Breast epithelium (tissue), 3 donors: ENCODE measurements around the gene SLC25A42.

Experiments used
- POLR2A ChIP-seq: fragments of 450-650 bp; IDR thresholded peaks from one replicate; pipeline ENCODE4 v1.6.1; 2016; ENCODE audit warnings: antibody characterized with exemption, mild to moderate bottlenecking, moderate library complexity
- POLR2AphosphoS5 ChIP-seq, 3 donors: sonication (generic); formaldehyde crosslinking; IDR thresholded peaks; one replicate each; pipeline ENCODE4 v1.6.1; 2017; ENCODE audit warnings: antibody characterized with exemption in 3 of 3
- TF ChIP-seq, protein P1 (sequence below), 3 donors: fragments of 450-650 bp; IDR thresholded peaks; one replicate each; pipeline ENCODE4 v1.5.1; 2016 to 2017; ENCODE audit warnings: antibody characterized with exemption in 3 of 3, mild to moderate bottlenecking in 3 of 3, moderate library complexity in 3 of 3

DNA sequence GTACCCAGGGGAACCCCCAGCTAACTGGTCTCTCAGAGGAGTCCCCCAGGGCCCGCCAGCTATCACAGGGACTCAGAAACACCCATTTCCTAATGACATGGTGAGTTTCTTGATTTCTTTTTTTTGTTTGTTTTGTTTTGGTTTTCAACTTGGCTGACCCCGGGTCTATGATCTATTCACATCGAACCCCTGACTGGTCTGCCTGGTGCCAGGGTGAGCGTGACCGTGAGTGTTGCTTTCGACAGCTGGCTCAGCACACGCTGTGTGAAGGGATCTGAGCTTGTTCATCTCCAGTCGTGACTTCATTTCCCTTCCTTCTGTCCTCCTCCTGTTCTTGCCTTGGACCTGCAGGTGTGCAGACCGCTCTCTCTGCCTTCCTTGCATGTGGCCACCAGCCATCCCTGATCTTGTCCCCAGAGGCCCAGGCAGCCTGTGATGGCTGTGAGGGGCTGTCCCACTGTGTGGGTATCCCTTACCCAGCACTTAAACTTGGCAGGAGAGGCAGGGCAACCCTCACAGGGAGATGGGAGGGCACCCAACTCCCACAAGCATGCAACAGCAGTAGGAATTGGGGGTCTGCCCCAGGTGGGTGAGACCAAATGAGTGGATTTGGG, 48.3 kb downstream of the SLC25A42 start:
- TF ChIP-seq, protein P1, sequence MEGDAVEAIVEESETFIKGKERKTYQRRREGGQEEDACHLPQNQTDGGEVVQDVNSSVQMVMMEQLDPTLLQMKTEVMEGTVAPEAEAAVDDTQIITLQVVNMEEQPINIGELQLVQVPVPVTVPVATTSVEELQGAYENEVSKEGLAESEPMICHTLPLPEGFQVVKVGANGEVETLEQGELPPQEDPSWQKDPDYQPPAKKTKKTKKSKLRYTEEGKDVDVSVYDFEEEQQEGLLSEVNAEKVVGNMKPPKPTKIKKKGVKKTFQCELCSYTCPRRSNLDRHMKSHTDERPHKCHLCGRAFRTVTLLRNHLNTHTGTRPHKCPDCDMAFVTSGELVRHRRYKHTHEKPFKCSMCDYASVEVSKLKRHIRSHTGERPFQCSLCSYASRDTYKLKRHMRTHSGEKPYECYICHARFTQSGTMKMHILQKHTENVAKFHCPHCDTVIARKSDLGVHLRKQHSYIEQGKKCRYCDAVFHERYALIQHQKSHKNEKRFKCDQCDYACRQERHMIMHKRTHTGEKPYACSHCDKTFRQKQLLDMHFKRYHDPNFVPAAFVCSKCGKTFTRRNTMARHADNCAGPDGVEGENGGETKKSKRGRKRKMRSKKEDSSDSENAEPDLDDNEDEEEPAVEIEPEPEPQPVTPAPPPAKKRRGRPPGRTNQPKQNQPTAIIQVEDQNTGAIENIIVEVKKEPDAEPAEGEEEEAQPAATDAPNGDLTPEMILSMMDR (IDR thresholded peaks at IDR 0.05), result no peak
- no peak for TF ChIP-seq POLR2A
- no peak for TF ChIP-seq POLR2AphosphoS5 (IDR thresholded peaks at IDR 0.05)
